Activated naive CD4-positive, alpha-beta T cell treated with anti-CD3 and anti-CD28 coated beads, Interleukin-2, amount 50 U/mL, for 72 hours (primary cell): ENCODE measurements around the gene MYLK. TPM values are rescaled to one million over a fixed set of nuclear protein-coding genes. Genes with fewer than 3 reads are reported as not detected.
A peak's percentile ranks its signal among the peaks of the same experiment; 100 is the strongest.
"Not testable (repeated sequence)": the region's sequence is repeated elsewhere in the genome, so short reads cannot be mapped to it uniquely, and the experiment has no call there.

Source experiments
- ATAC-seq, 2 donors: fragments of 150-1000 bp; cut with Tn5 transposase; 2 replicates each; pipeline ENCODE4 v1.10.0; 2021; ENCODE audit warnings: mild to moderate bottlenecking in 2 of 2, moderate library complexity in 2 of 2
- DNase-seq, 2 donors: peaks; one replicate each; pipeline ENCODE4 v3.0.0; 2021 to 2022; ENCODE audit warnings: low spot score in 2 of 2
- H3K27ac Mint-ChIP-seq, 2 donors: one replicate each; pipeline ENCODE4 v1.8.0; 2022; ENCODE audit warnings: mild to moderate bottlenecking in 2 of 2, mixed read lengths in 2 of 2
- H3K36me3 Mint-ChIP-seq, 2 donors: one replicate each; pipeline ENCODE4 v1.8.0; 2022; ENCODE audit warnings: mixed read lengths in 2 of 2
- H3K9me3 Mint-ChIP-seq, 2 donors: one replicate each; pipeline ENCODE4 v1.8.0; 2022; ENCODE audit warnings: mixed read lengths in 2 of 2
- total RNA-seq, 2 donors: library from RNA; stranded (reverse); gene quantifications; one replicate each; pipeline ENCODE4 v1.2.3, GENCODE V29; 2022

MYLK gene
- total RNA-seq, 2 donors from 2014 or later = 0.19 to 0.30 TPM

DNA sequence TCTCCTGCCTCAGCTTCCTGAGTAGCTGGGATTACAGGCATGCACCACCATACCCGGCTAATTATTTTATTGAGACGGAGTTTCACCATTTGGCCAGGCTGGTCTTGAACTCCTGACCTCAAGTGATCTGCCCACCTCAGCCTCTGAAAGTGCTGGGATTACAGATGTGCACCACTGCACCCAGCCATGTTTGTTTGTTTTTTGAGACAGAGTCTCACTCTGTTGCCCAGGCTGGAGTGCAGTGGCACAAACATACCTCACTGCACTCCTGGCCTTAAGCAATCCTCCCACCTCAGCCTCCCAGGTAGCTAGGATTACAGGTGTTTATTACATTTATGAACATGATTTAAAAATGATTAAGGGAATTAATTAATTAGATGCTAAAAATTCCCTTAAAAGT, 281.0 kb downstream of the MYLK start:
- not testable (repeated sequence) for H3K27ac Mint-ChIP-seq, ATAC-seq, H3K36me3 Mint-ChIP-seq, DNase-seq, H3K9me3 Mint-ChIP-seq

DNA sequence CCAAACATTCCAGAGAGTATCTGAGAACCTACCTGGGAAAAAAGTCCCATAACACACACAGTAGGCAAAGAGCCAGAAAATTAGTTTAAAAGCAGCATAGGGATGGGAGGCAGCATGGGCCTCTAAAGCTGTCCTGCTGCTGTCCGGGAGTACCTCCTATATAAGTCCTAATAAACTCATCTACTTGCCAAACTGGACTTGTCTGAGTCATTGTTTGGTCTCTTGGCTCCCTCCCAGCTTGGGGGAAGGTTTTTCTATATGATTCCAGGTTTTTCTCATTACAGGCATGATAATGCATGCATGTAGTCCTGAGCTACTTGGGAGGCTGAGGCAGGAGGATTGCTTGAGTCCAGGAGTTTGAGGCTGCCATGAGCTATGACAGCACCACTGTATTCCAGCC, 281.8 kb downstream of the MYLK start:
- no peaks in the 10 kb centered on the region for H3K9me3 Mint-ChIP-seq
- no peak for ATAC-seq
- DNase-seq = no peak

DNA sequence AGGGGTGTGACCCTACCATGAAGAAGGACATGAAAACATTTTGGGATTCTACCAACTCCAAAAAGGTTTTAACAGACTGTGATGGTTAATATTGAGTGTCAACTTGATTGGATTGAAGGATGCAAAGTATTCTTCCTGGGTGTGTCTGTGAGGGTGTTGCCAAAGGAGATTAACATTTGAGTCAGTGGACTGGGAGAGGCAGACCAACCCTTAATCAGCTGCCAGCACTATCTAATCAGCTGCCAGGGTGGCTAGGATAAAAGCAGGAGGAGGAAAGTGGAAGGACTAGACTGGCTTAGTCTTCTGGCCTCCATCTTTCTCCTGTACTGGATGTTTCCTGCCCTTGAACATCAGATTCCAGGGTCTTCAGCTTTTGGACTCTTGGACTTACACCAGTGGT, 283.3 kb downstream of the MYLK start:
- not testable (repeated sequence) for ATAC-seq

More for the DNA sequence above, 281.8 kb downstream of the MYLK start:
- Mint-ChIP-seq H3K36me3 (peaks cover 0 to 5% of the 10 kb centered on the region in 2 donors), H3K27ac (no peak overlapping the region)

GRCh38 chr3:123597561-123597960, 286.6 kb downstream of the MYLK start:
- peaks cover 5 to 8% of the 10 kb centered on the region in 2 donors for H3K36me3 Mint-ChIP-seq
- ATAC-seq = no peak
- no peak overlapping the region for H3K27ac Mint-ChIP-seq
- H3K9me3 Mint-ChIP-seq = no peaks in the 10 kb centered on the region
- DNase-seq = no peak

More for the DNA sequence above, 283.3 kb downstream of the MYLK start:
- DNase-seq, H3K36me3 Mint-ChIP-seq, H3K27ac Mint-ChIP-seq, H3K9me3 Mint-ChIP-seq: not testable (repeated sequence)

- peaks cover 22 to 25% of the 10 kb centered on the region in 2 donors for H3K36me3 Mint-ChIP-seq
- no peak for ATAC-seq
These were observed 288.5 kb downstream of the MYLK start for GRCh38 chr3:123595396-123596180.

GRCh38 chr3:123593381-123593780, 290.8 kb downstream of the MYLK start:
- ATAC-seq = no peak
- H3K36me3 Mint-ChIP-seq = peaks cover 40 to 43% of the 10 kb centered on the region in 2 donors
- H3K27ac Mint-ChIP-seq = no peak overlapping the region
- peaks cover 13 to 14% of the 10 kb centered on the region in 2 donors for H3K9me3 Mint-ChIP-seq
- no peak for DNase-seq

More at GRCh38 chr3:123595396-123596180, 288.5 kb downstream of the MYLK start:
- DNase-seq = no peak
- Mint-ChIP-seq H3K9me3 (peaks cover 7% of the 10 kb centered on the region in 2 donors), H3K27ac (no peak overlapping the region)

- no peak for DNase-seq
- peaks cover 13 to 14% of the 10 kb centered on the region in 2 donors for H3K9me3 Mint-ChIP-seq
- no peak overlapping the region for H3K27ac Mint-ChIP-seq
- peaks cover 44 to 50% of the 10 kb centered on the region in 2 donors for H3K36me3 Mint-ChIP-seq
- no peak for ATAC-seq
These were observed 293.3 kb downstream of the MYLK start for GRCh38 chr3:123590685-123591450.

- Mint-ChIP-seq H3K27ac (no peak overlapping the region), H3K9me3 (peaks cover 13 to 14% of the 10 kb centered on the region in 2 donors), H3K36me3 (peaks cover 37 to 45% of the 10 kb centered on the region in 2 donors)
- no peak for ATAC-seq
- DNase-seq = no peak
These were observed 296.7 kb downstream of the MYLK start for GRCh38 chr3:123587401-123587800.

GRCh38 chr3:123586968-123587367, 297.2 kb downstream of the MYLK start:
- ATAC-seq = no peak
- peaks cover 13 to 14% of the 10 kb centered on the region in 2 donors for H3K9me3 Mint-ChIP-seq
- H3K36me3 Mint-ChIP-seq = peaks cover 33 to 43% of the 10 kb centered on the region in 2 donors
- DNase-seq = no peak
- no peak overlapping the region for H3K27ac Mint-ChIP-seq

DNA sequence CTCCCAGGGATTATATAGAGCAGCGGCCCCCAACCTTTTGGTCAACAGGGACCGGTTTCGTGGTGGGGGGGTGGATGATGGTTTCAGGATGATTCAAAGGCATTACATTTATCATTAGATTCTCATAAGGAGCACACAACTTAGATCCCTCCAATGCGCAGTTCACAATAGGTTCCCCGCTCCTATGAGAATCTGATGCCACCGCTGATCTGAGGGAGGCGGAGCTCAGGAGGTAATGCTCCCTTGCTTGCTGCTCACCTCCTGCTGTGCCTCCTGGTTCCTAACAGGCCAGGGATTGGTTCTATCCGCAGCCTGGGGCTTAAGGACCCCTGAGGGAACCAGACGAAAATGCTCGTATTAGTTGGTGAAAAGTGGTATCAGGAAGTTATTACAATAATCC, 298.0 kb downstream of the MYLK start:
- Mint-ChIP-seq H3K36me3 (peaks cover 24 to 43% of the 10 kb centered on the region in 2 donors), H3K27ac (no peak overlapping the region), H3K9me3 (peaks cover 6 to 7% of the 10 kb centered on the region in 2 donors)
- peak; percentile 41 to 58 for DNase-seq
- peak in 1 of 2 donors; percentile 27 for ATAC-seq

DNA sequence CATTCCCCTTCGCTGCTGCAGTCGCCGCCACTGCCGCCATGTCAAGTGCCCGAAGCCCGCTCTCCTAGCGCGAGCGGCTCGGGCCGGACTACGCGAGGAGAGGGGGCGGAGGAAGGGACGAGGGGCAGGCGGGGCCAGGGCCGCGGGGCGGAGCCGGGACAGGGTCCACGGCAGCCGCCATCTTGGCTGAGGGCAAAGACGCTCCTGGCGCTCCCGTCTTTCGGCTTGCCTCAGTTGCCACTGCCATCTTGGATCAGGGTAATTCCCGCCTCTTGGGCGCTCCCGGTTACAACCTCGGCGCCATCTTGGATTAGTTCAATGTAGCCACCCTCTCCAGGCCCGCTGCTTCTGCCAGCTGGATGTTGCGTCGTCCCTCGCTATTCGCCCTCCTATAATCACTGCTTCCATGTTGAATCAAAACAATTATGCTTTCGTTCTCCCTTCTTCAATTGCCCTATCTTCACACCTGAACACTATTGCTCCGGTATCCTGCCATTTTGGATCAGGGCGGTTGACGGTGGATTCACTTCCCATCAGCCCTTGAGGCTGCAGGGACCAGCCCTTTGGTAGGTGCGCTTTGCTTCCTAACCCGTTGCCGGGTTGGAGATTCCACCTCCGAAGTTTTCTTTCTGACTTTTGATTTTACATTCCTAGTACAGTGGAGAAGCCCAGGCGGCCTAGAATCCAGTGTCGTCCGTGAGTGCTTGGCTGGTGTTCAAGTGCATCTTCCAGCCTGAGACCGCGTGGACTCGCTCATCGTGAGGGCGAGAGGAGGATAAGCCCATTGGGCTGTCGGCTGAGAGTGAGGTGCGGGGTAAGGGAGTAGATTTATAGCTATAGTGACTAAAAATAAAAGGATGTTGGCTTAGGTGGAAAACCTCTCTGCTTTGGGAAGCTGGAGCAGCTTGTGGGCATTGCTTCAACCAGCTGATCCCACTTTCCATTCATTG, 298.9 kb downstream of the MYLK start, which contains the start of gene HACD2:
Gene HACD2 (minus strand): TSS at position 66 of the 950 bp plus-strand sequence. CDS start 26 bp downstream, at position 40.
- Mint-ChIP-seq H3K36me3 (peaks cover 16 to 36% of the 10 kb centered on the region in 2 donors), H3K9me3 (peaks cover 6% of the 10 kb centered on the region in 2 donors), H3K27ac (peak within 1 kb of the TSS in 1 of 2 donors; percentile 88)
- DNase-seq = peak; percentile 93 to 95
- ATAC-seq = peak; percentile 94 to 95

GRCh38 chr3:123584284-123584987, 299.7 kb downstream of the MYLK start:
- Mint-ChIP-seq H3K36me3 (peaks cover 8 to 28% of the 10 kb centered on the region in 2 donors), H3K9me3 (no peaks in the 10 kb centered on the region), H3K27ac (peak overlapping the region in 1 of 2 donors; percentile 88)
- ATAC-seq (peak; percentile 45 to 49), DNase-seq (no peak)

DNA sequence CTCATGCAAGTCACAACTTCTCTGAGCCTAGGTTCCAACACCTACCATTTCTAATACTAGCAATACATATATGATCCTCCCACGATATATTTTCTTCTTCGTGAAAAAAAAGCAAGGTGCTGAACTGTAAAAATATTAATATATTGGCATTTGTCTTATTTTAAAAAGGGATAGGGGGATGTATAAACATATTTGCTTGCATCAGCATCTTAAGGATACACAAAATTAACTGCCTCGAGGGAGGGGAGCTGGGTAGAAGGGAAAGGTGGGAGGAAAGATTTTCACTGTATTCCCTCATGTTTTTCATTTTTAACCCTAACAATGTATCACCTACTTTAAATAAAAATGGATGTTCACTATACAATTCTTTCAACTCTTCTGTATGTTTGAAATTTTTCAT, 300.6 kb downstream of the MYLK start:
- Mint-ChIP-seq H3K36me3 (peaks cover 4 to 19% of the 10 kb centered on the region in 2 donors), H3K9me3 (no peaks in the 10 kb centered on the region), H3K27ac (no peak overlapping the region)
- ATAC-seq (no peak), DNase-seq (no peak)

DNA sequence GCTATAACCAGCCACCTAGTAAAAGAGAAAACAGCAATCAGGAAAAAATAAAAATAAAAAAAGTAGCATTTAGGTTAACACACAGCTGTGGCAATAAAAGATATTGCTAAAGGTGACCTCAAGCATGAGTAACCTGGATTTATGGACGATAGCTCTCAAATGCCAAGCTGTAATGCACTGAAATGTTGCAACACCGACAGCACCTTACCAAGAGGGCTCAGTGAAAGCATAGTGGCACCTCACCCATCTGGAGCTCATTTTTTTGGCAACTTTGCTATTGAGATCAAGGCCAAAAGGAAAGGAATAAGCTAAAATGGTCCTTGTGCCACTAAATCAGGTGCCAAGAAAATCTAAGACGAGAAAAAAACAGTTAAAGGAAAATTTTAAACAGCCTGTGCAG, 301.8 kb downstream of the MYLK start:
- Mint-ChIP-seq H3K9me3 (no peaks in the 10 kb centered on the region), H3K27ac (no peak overlapping the region), H3K36me3 (peaks cover 0 to 10% of the 10 kb centered on the region in 2 donors)
- DNase-seq (no peak), ATAC-seq (no peak)

DNA sequence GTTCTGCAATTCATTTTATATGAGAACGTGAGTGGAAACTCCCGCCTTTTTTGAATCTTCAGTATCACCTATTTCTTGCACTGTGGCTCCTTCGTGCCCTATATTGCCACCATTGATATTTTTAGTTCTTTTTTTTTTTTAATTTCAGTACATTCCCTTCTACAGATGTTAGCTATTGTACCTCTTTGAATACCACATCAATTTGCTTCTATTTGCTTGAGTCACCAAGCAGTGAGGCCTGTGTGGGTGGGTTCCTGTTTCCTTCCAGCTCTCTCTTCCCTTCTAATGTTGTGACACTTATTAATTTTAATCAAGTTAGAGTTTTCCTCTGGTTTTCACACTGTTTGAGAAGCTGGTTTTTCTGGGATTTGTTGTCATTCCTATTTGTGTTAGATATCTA, 308.0 kb downstream of the MYLK start:
- H3K9me3 Mint-ChIP-seq = no peaks in the 10 kb centered on the region
- ATAC-seq = peak; percentile 46 to 72
- peak overlapping the region; percentile 53 to 88 for H3K27ac Mint-ChIP-seq
- H3K36me3 Mint-ChIP-seq = peaks cover 5 to 7% of the 10 kb centered on the region in 2 donors
- DNase-seq = no peak
